Esophagus squamous epithelium (tissue), 4 donors: ENCODE data around the gene CNTNAP3B.
"Not testable (repeated sequence)": the region's sequence is repeated elsewhere in the genome, so short reads cannot be mapped to it uniquely, and the experiment has no call there.

ENCODE experiments used
- CTCF ChIP-seq, 6 experiments: fragments of 450-650 bp in 4 of 6; fragments of 200-600 bp in 2 of 6; sonication (generic) in 2 of 6; IDR thresholded peaks; one replicate each; pipeline ENCODE4 v1.5.1; 2016 to 2019; ENCODE audit warnings: antibody characterized with exemption in 6 of 6, mild to moderate bottlenecking in 4 of 6, moderate library complexity in 4 of 6
- POLR2A ChIP-seq, 4 donors: fragments of 450-650 bp; IDR thresholded peaks; one replicate each; pipeline ENCODE4 v1.6.1; 2017; ENCODE audit warnings: antibody characterized with exemption in 4 of 4, mild to moderate bottlenecking in 4 of 4, moderate library complexity in 3 of 4

GRCh38 chr9:42071026-42071425 is 58.2 kb downstream of the CNTNAP3B start:
- TF ChIP-seq CTCF, POLR2A (IDR thresholded peaks at IDR 0.05): not testable (repeated sequence)
